NCI-H82 (cell line): Measurements from ENCODE around the gene MICAL3.

Experiments used
- DNase-seq: peaks from one replicate; lab custom pipeline; 2025; lab: John Stamatoyannopoulos, UW

Gene MICAL3

DNA sequence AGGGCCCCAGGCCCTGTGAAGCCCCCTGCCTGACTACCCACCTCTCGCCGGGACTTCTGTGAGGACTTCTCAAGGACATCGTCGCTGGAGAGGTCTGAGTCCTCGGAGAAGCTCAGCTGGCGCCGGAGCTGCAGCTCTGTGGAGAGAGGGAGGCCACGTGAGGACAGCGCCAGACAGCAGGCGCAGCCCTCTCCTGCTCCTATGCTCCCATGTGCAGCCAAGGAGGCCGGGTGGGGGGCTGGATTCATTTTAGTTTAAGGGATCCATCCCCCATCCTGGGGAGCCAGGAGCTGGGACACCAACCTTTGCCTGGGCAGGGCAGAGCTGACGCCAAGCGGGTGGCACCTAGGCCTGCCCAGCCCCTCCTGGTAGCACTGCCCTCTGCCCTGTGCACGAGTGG is 207.7 kb downstream of the MICAL3 start:
- DNase-seq = no peak

DNA sequence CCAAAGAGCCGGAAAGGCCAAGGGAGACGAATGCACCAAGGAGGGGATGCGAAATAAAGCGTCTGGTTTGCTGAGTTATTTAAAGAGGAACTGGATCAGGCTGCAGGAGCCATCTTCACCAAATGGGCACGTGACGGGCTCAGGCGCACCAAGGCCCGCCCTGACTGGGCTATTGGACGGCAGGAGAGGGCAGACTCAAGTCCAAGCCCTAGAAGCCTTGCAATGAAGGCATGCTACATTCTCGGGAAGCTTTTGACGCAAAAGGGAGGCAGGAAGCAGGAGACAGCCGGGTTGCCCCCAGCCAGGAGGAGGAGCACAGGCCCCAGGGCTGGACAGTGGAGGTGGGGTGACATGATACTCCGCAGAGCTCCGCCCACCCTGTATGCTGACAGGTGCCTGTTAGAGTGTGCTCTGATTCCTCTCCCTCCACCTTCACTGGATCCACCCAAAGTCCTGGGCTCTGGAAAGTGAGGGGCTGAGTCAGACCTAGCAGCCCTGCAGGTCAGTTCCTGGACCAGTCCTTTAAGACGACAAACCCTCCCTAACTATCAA is 208.6 kb downstream of the MICAL3 start:
- no peak for DNase-seq

- no peak for DNase-seq
Measured at GRCh38 chr22:17814830-17815229, 209.5 kb downstream of the MICAL3 start.

DNA sequence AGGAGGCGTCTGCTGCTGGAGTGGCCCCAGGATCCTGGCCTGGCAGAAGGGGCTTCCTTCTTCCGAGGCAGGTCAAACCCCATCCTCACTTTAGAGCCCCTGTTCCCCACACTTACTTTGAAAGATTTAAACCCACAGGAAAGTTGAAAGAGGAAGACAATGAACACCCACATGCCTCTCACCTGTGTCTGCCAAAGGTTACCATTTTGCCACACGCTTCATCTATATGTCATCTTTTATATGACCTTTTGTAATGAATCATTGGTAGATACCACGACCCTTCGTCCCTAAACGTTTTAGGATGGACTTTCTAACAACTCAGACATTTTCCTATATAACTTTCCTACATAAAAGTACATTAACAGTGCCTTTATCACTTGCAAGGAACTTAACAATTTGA is 210.3 kb downstream of the MICAL3 start:
- no peak for DNase-seq

- no peak for DNase-seq
Measured at GRCh38 chr22:17811119-17811518, 213.2 kb downstream of the MICAL3 start.

- DNase-seq = no peak
Measured at GRCh38 chr22:17810570-17811116, 213.7 kb downstream of the MICAL3 start.

DNA sequence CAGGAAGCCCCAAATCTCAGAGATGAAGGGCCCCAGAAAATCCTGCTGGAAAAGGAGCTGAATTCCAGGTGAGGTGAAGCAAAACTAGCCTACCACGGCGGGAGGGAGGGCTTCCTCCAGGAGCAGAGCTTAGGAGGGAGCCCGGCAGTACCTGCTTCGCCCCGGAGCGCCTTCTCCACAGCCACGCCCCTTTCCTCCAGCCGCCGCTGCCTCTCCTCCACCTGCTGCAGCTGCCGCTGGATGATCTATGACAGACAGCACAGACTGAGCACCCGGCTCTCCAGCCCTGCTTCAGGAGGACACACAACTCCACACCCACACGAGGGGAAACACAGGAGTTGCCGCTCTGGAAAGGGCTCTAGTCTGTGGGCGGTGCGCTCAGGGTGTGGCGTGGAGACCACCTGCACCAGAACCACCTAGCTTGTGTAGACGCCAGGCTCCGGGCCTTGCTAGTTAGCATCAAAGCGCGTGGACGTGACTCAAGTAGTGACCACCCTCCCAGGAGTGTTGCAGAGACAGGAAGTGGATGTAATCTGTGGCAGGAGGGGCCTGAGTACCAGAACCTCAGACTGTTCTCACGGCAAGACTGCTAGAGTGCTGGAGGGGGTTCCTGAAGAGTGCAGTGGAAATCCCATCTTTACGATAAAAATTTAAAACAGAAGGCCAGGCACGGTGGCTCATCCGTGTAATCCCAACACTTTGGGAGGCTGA is 215.5 kb downstream of the MICAL3 start:
- no peak for DNase-seq

DNA sequence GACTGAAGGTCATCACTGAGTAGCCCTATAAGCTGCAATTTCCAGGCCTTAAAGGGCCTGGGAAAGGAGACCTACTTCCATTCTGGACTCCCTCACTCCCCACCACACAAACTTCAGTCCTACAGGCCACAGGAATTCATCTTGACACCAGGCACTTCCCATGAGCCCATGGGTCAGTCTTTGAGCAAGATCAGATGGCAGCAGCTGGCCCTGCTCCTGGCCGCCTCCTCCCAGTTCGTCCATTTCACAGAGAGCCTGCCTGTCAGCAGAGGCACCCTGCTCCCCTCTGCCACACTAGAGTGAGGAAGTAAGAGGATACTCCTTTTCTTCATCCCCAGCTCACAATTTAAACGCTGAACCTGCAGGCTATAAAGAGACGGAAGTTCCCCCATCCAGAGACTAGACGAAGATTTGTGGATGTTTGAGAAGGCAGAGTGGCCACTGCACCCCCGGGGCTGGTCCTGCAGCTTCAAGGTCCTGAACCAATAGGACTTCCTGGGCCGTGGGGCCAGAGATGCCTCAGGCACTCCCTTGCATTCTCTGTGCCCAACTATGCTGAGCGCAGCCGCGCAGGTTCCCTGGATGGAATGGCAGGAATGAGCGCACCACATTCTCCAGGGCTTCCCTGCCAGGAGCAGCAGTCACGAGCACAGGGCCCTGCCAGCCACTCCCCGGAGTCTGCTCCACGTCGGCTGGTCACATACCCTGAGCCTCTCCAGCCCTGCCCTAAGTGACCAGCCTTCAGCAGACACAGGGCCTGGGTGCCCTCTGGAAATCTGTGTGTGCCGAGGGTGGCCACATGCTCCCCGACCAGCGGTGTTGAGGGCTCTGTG is 216.6 kb downstream of the MICAL3 start:
- DNase-seq = no peak

DNA sequence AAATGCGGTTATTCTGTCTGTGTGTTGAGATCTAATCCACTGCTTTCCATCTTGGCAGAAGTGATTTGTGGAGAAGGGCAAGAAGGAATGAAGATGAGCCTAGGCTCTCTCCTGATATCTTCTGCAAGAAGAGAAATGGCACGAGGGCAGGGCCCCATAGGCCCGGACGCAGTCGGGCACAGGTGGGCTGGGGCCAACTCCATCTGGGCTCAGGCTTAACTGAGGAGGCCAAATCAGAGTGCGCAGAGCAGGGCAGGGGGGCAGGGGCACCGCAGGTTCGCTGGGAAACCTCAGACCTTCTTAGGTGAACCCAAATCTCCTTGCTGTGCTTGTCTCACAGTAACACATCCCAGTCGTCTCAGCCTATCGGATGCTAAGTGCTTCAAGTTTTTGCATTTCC is 217.3 kb downstream of the MICAL3 start:
- DNase-seq = no peak

DNA sequence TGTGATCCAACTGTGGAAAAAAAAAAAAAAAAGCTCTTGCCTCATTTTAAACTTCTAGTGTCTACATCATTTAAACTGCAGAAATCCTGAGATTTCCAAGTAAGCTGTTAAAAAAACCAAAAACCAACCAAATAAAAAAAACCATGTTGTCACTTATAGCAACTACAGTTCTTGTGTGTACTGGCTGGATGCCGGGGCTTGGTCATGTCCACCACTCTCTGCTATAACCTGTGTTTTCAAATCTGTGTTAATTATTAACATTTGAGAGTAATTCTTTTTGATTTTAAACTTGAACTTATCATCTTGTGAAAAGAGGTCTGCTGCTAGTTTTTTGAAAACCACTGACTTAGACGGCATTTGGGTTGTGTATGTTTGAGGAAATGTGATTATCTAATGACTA is 217.9 kb downstream of the MICAL3 start:
- DNase-seq = no peak

GRCh38 chr22:17804331-17805080 is 219.9 kb downstream of the MICAL3 start:
- DNase-seq = no peak

DNA sequence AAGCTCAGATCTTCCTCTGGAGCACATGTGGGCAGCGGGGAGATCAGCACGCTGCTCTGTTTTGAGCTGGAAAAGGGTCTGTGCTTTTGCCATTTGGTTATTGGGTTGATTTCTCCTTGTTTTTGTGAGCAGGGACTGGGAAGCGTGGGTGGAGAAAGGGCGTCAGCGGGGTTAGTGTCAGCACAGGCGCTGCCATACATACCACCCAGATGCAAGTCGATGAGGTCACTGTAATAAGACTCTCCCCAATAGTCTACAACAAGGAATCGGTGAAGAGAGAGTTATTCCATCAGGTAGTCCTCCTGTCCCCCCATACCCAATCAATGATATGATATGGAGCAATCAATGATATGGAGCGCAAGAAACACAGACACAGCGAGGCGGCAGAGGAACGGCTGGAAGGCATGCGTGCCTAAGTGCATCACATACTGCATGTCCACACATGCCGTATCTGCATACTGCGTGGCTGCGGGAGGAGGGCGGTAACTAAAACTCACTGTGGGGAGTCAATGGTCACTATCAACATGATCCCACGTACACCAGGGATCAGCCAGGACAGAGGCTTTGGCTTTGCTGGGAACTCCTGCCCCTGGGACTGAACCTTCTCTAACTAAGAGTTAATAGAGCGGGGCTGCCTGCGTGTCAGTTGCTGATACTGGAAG is 220.6 kb downstream of the MICAL3 start:
- no peak for DNase-seq

DNA sequence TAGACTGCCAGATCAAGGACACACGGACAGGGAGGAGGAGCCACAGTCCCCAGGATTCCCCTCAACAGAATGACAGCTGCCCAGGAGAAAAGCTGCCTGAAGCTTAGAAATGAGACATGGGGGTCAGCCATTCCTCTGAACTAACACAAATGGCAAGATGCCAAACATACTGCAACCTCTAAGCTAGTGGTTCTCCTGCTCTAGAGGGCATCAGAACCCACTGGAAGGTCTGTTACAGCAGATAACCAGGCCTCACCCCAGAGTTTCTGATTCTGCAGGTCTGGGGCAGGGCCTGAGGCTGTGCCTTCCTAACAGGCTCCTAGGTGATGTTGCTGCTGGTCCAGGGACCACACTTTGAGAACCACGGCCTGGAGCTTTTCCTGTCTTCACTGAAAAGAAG is 221.5 kb downstream of the MICAL3 start:
- DNase-seq = peak; percentile 27

GRCh38 chr22:17802411-17802810 is 221.9 kb downstream of the MICAL3 start:
- DNase-seq = no peak

DNA sequence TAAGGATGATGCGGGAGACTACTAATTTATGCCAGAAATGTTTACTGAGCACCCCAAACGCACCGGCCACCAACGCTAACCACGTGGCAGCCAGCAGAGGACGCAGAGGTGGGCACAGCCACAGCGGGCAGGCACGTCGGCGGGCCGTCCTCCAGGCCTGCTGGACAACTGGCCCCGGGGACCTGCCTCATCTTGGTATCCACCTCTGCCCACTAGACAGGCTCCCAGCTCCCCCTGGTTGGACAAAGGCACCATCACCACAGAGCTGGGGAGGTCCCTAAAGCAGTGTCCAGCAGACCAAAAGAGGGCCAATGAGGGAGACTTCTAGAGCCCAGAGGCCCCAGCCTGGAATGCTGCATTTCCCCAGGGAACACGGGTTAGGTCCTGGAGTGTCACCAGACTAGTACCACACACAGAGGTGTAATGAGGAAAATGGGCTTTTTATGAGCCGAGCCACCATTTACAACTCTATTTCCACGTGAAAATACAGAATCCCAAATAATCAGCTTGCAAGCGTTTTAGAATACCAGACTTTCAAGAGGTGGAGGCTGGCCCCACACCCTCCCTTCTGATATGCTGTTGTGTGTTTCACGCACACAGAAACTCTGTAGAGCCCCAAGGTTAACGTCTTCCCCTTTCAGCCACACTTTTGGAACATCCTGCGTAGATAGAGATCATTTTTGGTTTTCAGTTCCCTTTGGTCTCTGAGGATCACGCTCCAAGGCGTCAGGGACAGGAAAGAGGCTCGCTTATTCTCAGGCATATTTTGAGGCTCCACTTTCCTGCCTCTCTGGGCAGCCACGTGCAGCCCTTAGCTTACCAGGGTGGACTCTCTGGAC is 226.4 kb downstream of the MICAL3 start:
- DNase-seq = no peak

DNA sequence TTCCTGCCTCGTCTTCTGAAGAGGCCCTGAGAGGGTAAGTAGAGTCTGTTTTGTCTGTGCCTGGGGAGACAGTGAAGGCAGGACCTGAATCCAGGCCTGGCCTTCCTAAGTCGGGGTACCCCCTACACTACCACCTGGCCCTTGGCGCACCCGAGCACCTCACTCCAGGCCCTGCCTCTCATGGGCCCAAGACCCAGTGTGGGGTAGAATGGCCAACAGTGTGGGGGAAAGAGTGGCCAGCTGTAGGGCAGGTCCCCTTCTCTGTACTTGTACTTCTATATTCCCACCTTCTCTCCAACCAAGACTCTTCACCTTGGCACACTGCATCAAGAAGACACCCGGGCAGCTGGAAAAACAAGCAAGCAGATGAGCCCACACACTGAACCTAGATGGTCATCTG is 227.7 kb downstream of the MICAL3 start:
- no peak for DNase-seq

GRCh38 chr22:17795661-17796548 is 228.5 kb downstream of the MICAL3 start:
- DNase-seq = no peak

GRCh38 chr22:17794726-17795542 is 229.4 kb downstream of the MICAL3 start:
- DNase-seq = no peak
